OCI-LY7 (cell line): ENCODE measurements around the gene TMEM178B. TPM values are rescaled to one million over a fixed set of nuclear protein-coding genes. Genes with fewer than 3 reads are reported as not detected.

ENCODE experiments used
- BruUV-seq: library from RNA; stranded (reverse); fragments of 400-500 nt; replicated peaks from 2 replicates; lab custom pipeline; 2021; lab: Mats Ljungman, UMichigan
- CTCF ChIA-PET: fragments of 300-600 bp; sonication (Branson Sonifier 250); formaldehyde crosslinking; loops from one replicate; lab custom pipeline; 2022; ENCODE audit warnings: antibody characterized with exemption; ENCODE audit not compliant: unreplicated experiment; lab: Charles Lee
- POLR2A ChIA-PET: fragments of 300-600 bp; sonication (Branson Sonifier 250); formaldehyde crosslinking; loops from one replicate; lab custom pipeline; 2022; ENCODE audit warnings: antibody characterized with exemption; lab: Charles Lee
- DNase-seq: peaks from one replicate; pipeline ENCODE4 v3.0.0-alpha.2; 2015; ENCODE audit warnings: low spot score
- H2AFZ ChIP-seq: fragments of 200-600 bp; sonication (generic), shearing (Covaris generic); 2 replicates; pipeline ENCODE4 v1.6.1; 2014; ENCODE audit warnings: mild to moderate bottlenecking, antibody characterized with exemption, low read length, moderate library complexity
- H3K27ac ChIP-seq: fragments of 200-600 bp; sonication (generic); 2 replicates; pipeline ENCODE4 v1.5.1; 2014; ENCODE audit warnings: mixed run types, low read depth, mild to moderate bottlenecking, moderate library complexity, low read length, inconsistent platforms; ENCODE audit not compliant: poor library complexity, severe bottlenecking
- H3K36me3 ChIP-seq: fragments of 200-600 bp; sonication (generic); 2 replicates; pipeline ENCODE4 v1.6.1; 2014; ENCODE audit warnings: mild to moderate bottlenecking, antibody characterized with exemption, low read length, moderate library complexity, mixed read lengths; ENCODE audit not compliant: insufficient read depth
- H3K4me1 ChIP-seq: fragments of 200-600 bp; sonication (generic); 2 replicates; pipeline ENCODE4 v1.5.1; 2014; ENCODE audit warnings: mild to moderate bottlenecking, low read length; ENCODE audit not compliant: insufficient read depth, poor library complexity, severe bottlenecking
- H3K4me2 ChIP-seq: fragments of 200-600 bp; sonication (generic); 2 replicates; pipeline ENCODE4 v1.6.1; 2014; ENCODE audit warnings: mild to moderate bottlenecking, low read length
- H3K4me3 ChIP-seq: fragments of 200-600 bp; sonication (generic); 2 replicates; pipeline ENCODE4 v1.5.1; 2014; ENCODE audit warnings: mild to moderate bottlenecking, low read depth, low read length; ENCODE audit not compliant: poor library complexity, severe bottlenecking
- H3K79me2 ChIP-seq: fragments of 200-600 bp; sonication (generic); 2 replicates; pipeline ENCODE4 v1.6.1; 2016; ENCODE audit warnings: low read depth, mild to moderate bottlenecking, low read length, moderate library complexity, mixed read lengths; ENCODE audit not compliant: insufficient read depth
- H3K9me2 ChIP-seq: fragments of 200-600 bp; sonication (generic); 2 replicates; pipeline ENCODE4 v1.6.1; 2016; ENCODE audit warnings: mild to moderate bottlenecking, low read length, mixed read lengths; ENCODE audit not compliant: insufficient read depth
- H3K9me3 ChIP-seq: fragments of 200-600 bp; sonication (generic); 2 replicates; pipeline ENCODE4 v1.6.1; 2014; ENCODE audit warnings: mild to moderate bottlenecking, mixed run types, low read length, mixed read lengths
- H4K20me1 ChIP-seq: fragments of 200-600 bp; sonication (generic); 2 replicates; pipeline ENCODE4 v1.6.1; 2014; ENCODE audit warnings: mild to moderate bottlenecking, antibody characterized with exemption, low read length, moderate library complexity, mixed read lengths; ENCODE audit not compliant: insufficient read depth
- CTCF ChIP-seq: fragments of 200-600 bp; sonication (generic); conservative IDR thresholded peaks from 2 replicates; pipeline ENCODE4 v1.5.1; 2014; ENCODE audit warnings: mild to moderate bottlenecking, antibody characterized with exemption, low read length, moderate library complexity, mixed read lengths
- EZH2phosphoT487 ChIP-seq: fragments of 200-600 bp; sonication (generic); IDR thresholded peaks from 2 replicates; pipeline ENCODE4 v1.6.1; 2018; ENCODE audit warnings: low read depth, borderline replicate concordance, mild to moderate bottlenecking, mixed run types, antibody characterized with exemption, low read length, moderate library complexity, mixed read lengths
- intact Hi-C: fragments of 100-400 bp; cut with micrococcal nuclease; formaldehyde crosslinking; loops from one replicate; pipeline ENCODE4 v1.10.0; 2022; ENCODE audit not compliant: unreplicated experiment
- total RNA-seq, 2 experiments: library from RNA; depleted of rRNA in 1 of 2; stranded (reverse); fragments of >200 nt in 1 of 2; shearing (Covaris generic) in 1 of 2; gene quantifications; 2 replicates each; pipeline ENCODE4 v1.2.3, GENCODE V29; 2014 to 2022

TMEM178B gene
- total RNA-seq, 2 experiments from 2014 or later = not detected

- no peak overlapping the region for H3K4me3 ChIP-seq
- H2AFZ ChIP-seq = no peak overlapping the region
- CTCF ChIA-PET = no interaction called here
- POLR2A ChIA-PET = no interaction called here
- H3K36me3 ChIP-seq = no peaks in the 10 kb centered on the region
- BruUV-seq = no TSS peak
- no peaks in the 10 kb centered on the region for H3K9me2 ChIP-seq
- H3K4me1 ChIP-seq = no peaks in the 10 kb centered on the region
- TF ChIP-seq CTCF (no peak), EZH2phosphoT487 (no peak)
- H3K27ac ChIP-seq = no peak overlapping the region
- DNase-seq = no peak
- no peak overlapping the region for H3K4me2 ChIP-seq
- no peaks in the 10 kb centered on the region for H4K20me1 ChIP-seq
- H3K79me2 ChIP-seq = no peaks in the 10 kb centered on the region
- no peaks in the 10 kb centered on the region for H3K9me3 ChIP-seq
- intact Hi-C loops = no loop called here
Observed at GRCh38 chr7:141349804-141350203, 275.9 kb downstream of the TMEM178B start.

GRCh38 chr7:141351175-141351574, 277.3 kb downstream of the TMEM178B start:
- TF ChIP-seq EZH2phosphoT487 (no peak), CTCF (no peak)
- Histone ChIP-seq H3K4me3 (no peak overlapping the region), H3K9me3 (no peaks in the 10 kb centered on the region), H3K4me1 (no peaks in the 10 kb centered on the region), H4K20me1 (no peaks in the 10 kb centered on the region), H2AFZ (no peak overlapping the region), H3K36me3 (no peaks in the 10 kb centered on the region), H3K27ac (no peak overlapping the region), H3K4me2 (no peak overlapping the region), H3K9me2 (no peaks in the 10 kb centered on the region), H3K79me2 (no peaks in the 10 kb centered on the region)
- no peak for DNase-seq
- ChIA-PET CTCF (no interaction called here), POLR2A (no interaction called here)
- intact Hi-C loops = no loop called here
- no TSS peak for BruUV-seq

- Histone ChIP-seq H2AFZ (no peak overlapping the region), H3K4me2 (no peak overlapping the region), H3K4me1 (no peaks in the 10 kb centered on the region), H3K36me3 (no peaks in the 10 kb centered on the region), H3K27ac (no peak overlapping the region), H3K4me3 (no peak overlapping the region), H3K9me3 (no peaks in the 10 kb centered on the region), H3K79me2 (no peaks in the 10 kb centered on the region), H4K20me1 (no peaks in the 10 kb centered on the region), H3K9me2 (no peaks in the 10 kb centered on the region)
- no peak for DNase-seq
- TF ChIP-seq CTCF (no peak), EZH2phosphoT487 (no peak)
- intact Hi-C loops = no loop called here
- CTCF ChIA-PET = no interaction called here
- POLR2A ChIA-PET = no interaction called here
- no TSS peak for BruUV-seq
Observed at GRCh38 chr7:141352955-141353354, 279.1 kb downstream of the TMEM178B start.
